HG03442 (cell line): ENCODE results near the gene CEACAM16.
"Not testable (repeated sequence)": the region's sequence is repeated elsewhere in the genome, so short reads cannot be mapped to it uniquely, and the experiment has no call there.

Experiments used
- ATAC-seq: cut with Tn5 transposase; IDR thresholded peaks from one replicate; pipeline ENCODE4 v1.9.1; 2021; ENCODE audit warnings: mild to moderate bottlenecking, moderate library complexity; ENCODE audit not compliant: unreplicated experiment

Gene CEACAM16, protein sequence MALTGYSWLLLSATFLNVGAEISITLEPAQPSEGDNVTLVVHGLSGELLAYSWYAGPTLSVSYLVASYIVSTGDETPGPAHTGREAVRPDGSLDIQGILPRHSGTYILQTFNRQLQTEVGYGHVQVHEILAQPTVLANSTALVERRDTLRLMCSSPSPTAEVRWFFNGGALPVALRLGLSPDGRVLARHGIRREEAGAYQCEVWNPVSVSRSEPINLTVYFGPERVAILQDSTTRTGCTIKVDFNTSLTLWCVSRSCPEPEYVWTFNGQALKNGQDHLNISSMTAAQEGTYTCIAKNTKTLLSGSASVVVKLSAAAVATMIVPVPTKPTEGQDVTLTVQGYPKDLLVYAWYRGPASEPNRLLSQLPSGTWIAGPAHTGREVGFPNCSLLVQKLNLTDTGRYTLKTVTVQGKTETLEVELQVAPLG

GRCh38 chr19:44698492-44699201 is at the start of gene CEACAM16:
Gene CEACAM16, plus strand, starts transcription at chr19:44699151. Its CDS starts 2,306 bp downstream, at chr19:44701457.
- no peak for ATAC-seq

GRCh38 chr19:44649578-44650145 is 49.3 kb upstream of the CEACAM16 start:
- no peak for ATAC-seq

DNA sequence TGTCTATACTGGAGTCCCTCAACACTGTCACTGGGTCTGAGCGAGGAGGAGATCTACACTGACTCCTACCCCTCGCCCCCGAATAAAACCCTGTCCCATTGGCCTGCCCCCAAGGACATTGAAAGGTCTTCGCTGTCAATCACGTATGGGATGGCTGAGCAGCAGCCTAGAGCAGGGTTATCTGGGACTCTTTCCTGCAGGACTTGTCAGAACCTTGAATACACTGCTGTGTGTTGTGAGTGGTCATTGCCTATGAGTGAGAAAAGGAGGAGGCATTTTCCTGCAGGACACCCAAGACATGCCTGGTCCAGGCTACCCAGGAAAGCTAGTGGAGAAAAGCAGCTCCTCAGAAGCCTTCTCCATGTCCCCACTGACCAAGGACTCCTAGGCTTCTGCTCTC is 45.6 kb upstream of the CEACAM16 start:
- ATAC-seq, result no peak

DNA sequence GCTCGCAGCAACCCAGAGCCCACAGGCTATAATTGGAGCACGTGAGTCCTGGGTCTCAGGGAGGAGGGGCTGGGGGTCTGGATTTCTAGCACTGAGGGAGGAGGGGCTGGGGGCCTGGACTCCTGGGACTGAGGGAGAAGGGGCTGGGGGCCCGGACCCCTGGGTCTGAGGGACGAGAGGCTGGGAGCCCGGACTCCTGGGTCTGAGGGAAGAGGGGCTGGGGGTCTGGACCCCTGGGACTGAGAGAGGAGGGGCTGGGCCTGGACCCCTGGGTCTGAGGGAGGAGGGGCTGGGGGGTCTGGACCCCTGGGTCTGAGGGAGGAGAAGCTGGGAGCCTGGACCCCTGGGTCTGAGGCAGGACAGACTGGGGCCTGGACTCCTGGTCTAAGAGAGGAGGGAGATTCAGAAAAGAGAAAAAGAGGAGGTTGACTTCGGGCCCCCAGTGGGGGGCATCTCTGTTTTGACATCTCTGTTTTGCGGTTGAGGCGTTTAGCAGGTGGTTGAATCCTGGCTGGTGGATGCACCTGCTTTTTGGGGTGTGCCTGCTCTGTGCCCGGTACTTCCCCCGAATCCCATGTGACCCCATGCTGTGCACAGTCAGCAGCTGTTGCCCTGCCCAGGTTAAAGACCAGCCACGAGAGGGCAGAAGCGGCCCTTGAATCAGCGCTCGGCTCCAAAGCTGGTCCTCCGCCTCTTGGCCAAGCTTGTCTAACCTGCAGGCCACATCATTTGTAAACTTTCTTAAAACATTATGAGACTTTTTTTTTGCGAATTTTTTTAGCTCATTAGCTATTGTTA is 44.8 kb upstream of the CEACAM16 start:
- peak; percentile 74 for ATAC-seq

GRCh38 chr19:44657211-44657921 is 41.6 kb upstream of the CEACAM16 start:
- no peak for ATAC-seq

DNA sequence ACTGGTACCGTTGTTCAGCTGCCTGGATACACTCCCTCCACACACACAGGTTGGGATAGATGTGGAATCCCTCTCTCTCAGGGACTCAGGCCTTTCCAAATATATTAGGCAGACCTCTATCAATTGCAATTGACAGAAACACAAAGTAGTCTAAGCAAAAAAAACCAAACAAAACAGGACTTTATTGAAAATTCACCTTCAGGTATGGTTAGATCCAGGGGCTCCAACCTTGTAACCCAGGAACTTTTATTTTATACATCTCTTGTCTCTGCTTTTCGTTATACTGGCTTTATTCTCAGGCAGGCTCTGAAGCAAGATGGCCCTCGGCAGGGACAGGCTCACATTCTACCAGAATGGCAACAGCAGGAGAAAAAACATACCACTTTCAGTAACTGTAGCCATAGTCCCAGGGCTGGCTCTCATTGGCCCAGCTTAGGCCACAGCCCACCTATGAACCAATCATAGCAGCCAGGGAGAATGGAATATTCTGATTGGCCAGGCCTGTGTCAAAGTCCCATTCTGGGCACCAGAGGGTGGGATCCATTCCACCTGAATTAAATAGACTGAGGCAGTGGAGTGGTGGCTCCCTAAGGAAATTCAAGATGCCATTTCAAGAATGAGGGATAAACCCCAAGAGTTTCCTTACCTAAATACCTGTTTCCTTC is 40.8 kb upstream of the CEACAM16 start:
- no peak for ATAC-seq

- no peak for ATAC-seq
These were observed 38.9 kb upstream of the CEACAM16 start for GRCh38 chr19:44660081-44660480.

DNA sequence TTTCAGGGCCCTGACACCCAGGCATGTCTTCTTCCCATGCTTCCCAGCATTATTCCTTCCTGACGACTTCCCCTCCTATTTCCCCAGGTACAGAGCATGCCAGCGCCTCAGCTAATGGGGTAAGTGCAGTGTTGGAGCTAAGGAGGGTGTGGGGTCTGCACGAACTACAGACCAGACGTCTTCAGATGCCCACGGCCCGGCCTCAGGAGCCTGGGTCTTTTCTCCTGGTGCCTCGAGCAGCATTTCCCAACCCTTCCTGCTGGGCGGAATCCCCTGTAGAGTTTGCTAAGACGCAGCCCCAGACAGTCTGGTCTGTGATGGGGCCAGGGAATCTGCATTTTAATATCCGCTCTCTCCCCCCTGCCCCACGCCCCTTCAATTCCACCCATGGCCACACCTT is 37.7 kb upstream of the CEACAM16 start:
- no peak for ATAC-seq

GRCh38 chr19:44661904-44662303 is 37.0 kb upstream of the CEACAM16 start:
- ATAC-seq, result no peak

DNA sequence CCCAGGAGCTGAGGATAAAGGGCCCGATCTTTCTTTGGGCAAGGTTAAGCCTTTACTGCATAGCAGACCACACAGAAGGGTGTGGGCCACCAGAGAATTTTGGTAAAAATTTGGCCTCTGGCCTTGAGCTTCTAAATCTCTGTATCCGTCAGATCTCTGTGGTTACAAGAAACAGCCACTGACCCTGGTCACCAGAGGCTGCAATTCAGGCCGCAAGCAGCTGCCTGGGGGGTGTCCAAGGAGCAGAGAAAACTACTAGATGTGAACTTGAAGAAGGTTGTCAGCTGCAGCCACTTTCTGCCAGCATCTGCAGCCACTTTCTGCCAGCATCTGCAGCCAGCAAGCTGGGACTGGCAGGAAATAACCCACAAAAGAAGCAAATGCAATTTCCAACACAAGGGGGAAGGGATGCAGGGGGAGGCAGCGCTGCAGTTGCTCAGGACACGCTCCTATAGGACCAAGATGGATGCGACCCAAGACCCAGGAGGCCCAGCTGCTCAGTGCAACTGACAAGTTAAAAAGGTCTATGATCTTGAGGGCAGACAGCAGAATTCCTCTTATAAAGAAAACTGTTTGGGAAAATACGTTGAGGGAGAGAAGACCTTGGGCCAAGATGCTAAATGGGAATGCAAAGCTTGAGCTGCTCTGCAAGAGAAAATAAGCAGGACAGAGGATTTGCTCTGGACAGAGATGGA is 36.1 kb upstream of the CEACAM16 start:
- no peak for ATAC-seq

DNA sequence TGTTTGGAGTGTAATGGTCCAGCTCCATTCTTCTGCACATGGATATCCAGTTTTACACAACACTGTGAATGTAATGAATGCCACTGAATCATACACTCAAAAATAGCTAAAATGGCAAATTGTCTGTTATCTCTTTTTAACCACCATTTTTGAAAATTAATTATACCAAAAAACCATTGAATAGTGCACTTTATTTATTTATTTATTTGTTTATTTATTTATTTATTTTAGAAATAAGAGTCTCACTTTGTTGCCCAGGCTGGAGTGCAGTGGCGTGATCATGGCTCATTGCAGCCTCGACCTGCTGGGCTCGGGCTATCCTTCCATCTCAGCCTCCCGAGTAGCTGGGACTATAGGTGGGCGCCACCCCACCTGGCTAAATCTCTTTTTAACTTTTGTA is 35.0 kb upstream of the CEACAM16 start:
- ATAC-seq, result no peak

DNA sequence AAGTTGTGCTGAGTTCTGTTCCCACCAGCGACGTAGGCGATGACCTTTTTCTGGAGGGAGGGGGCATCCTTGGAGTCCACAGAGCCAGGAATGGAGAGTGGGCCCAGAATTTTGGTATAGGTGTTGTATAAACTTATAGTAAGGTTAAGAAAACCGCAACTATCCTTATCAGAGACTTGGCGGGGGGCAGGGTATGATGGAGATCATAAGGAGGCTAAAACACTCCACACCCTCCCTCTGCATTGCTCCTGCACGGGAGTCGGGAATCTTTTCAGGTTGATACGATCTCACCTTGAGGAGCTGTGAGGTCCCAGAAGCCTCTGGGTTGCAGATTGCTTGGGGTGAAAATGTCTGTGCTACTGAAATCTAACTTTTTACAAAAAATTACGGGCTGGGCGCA is 34.0 kb upstream of the CEACAM16 start:
- ATAC-seq, result no peak

GRCh38 chr19:44666852-44667556 is 31.9 kb upstream of the CEACAM16 start:
- no peak for ATAC-seq

DNA sequence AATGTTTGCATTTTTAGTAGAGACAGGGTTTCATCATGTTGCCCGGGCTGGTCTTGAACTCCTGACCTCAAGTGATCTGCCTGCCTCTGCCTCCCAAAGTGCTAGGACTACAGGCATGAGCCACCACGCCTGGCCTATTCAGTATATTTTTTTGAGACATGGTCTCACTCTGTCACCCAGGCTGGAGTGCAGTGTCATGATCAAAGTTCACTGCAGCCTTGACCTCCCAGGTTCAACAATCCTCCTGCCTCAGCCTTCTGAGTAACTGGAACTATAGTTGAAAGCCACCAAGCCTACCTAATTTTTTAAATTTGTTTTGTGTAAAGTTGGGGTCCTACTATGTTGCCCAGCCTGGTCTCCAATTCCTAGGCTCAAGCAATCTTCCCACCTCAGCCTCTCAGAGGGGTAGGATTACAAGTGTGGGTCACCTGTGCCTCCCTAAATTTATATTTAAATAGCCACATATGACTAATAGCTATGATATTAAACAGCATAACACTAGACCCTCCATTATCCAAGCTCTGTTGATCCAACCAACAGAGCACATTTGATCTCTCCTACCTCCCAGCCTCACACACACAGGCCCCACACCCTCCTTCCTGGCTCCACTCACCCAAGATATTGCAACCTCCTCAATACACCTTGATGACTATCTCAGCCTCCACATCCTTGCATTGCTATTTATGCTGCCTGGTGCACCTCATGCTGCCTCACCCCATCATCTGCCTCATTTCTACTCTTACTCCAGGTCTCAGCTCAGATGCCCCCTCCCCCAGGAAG is 29.8 kb upstream of the CEACAM16 start:
- ATAC-seq, result no peak

- not testable (repeated sequence) for ATAC-seq
These were observed 28.9 kb upstream of the CEACAM16 start for GRCh38 chr19:44670027-44670426.

GRCh38 chr19:44671400-44671799 is 27.6 kb upstream of the CEACAM16 start, which contains the start of gene CEACAM19:
Gene CEACAM19, plus strand, starts transcription at chr19:44671482. Its CDS starts 450 bp downstream, at chr19:44671932.
- ATAC-seq, result no peak

DNA sequence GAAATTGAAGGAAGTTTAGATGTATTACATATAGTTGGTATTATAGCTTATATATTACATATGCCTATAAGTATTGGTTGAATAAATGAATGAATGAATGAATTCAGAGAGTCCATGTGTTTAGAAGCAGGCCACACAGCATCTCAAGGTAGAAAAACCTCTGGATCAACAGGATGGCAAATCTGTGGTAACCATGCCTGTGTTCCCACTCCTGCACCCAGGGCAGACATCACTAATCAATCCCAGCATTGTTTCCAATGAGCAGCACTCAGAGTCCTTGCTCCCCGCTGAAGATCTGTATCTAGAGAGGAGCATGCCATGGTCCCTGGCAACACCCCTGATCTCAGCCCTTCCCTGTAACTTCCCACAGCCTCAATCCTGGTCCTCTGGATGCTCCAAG is 26.7 kb upstream of the CEACAM16 start:
- no peak for ATAC-seq

GRCh38 chr19:44673510-44673909 is 25.4 kb upstream of the CEACAM16 start:
- no peak for ATAC-seq
